ENCODE measurements around the gene GAR1. TPM values are rescaled to one million over a fixed set of nuclear protein-coding genes. Genes with fewer than 3 reads are reported as not detected.

Gene GAR1
- total and polyA plus RNA-seq, 8 donors, result 11.2 to 39.6 (median 33.2) TPM

DNA sequence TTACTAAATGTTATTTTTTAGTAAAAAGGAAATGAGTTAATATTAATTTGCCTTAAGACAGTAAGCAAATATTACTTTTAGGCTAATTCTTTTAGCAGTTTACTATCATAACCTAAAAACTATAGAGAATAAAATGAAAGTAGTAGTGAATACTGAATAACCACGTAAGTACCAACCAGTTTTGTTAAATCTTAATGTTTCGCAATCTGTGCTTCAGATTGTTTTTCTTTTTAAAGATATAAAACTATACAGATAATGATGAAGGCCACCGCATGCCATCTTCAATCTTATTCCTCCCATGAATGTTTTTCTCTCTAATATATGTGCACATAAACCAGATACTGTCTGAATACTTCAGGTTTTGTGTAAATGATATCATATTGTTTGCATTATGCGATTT is 18.2 kb downstream of the GAR1 start:
- no peak overlapping the region for H3K27ac ChIP-seq
- H3K4me3 ChIP-seq, result no peak overlapping the region
- ATAC-seq (no peak), DNase-seq (no peak)
- H3K36me3 ChIP-seq, result no peaks in the 10 kb centered on the region
- no peaks in the 10 kb centered on the region for H3K4me1 ChIP-seq
- no peaks in the 10 kb centered on the region for H3K9me3 ChIP-seq
- TF ChIP-seq, protein P1, sequence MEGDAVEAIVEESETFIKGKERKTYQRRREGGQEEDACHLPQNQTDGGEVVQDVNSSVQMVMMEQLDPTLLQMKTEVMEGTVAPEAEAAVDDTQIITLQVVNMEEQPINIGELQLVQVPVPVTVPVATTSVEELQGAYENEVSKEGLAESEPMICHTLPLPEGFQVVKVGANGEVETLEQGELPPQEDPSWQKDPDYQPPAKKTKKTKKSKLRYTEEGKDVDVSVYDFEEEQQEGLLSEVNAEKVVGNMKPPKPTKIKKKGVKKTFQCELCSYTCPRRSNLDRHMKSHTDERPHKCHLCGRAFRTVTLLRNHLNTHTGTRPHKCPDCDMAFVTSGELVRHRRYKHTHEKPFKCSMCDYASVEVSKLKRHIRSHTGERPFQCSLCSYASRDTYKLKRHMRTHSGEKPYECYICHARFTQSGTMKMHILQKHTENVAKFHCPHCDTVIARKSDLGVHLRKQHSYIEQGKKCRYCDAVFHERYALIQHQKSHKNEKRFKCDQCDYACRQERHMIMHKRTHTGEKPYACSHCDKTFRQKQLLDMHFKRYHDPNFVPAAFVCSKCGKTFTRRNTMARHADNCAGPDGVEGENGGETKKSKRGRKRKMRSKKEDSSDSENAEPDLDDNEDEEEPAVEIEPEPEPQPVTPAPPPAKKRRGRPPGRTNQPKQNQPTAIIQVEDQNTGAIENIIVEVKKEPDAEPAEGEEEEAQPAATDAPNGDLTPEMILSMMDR (IDR thresholded peaks at IDR 0.05), result no peak
- intact Hi-C loops (cut with DNase I), result no loop called here
- H3K27me3 ChIP-seq, result no peaks in the 10 kb centered on the region

DNA sequence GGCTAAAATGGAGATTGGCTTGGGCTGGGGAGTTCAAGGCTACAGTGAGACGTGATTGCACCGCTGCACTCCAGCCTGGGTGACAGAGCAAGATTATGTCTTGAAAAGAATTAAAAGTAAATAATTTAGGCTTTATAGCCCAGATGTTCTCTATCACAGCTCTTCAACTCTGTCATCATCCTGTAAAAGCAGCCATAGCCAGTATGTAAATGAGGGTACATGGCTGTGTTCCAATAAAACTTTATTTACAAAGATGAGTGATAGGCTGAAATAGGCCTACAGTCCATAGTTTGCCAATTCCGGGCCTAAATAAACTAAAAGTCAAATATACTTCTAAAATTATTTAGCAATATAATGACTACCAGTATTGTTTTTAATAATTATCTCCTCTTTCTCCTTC is 21.4 kb downstream of the GAR1 start:
- TF ChIP-seq, protein P1 (IDR thresholded peaks at IDR 0.05), result no peak
- Histone ChIP-seq H3K36me3 (no peaks in the 10 kb centered on the region), H3K27ac (no peak overlapping the region), H3K9me3 (no peaks in the 10 kb centered on the region), H3K27me3 (no peaks in the 10 kb centered on the region), H3K4me1 (no peaks in the 10 kb centered on the region), H3K4me3 (no peak overlapping the region)
- ATAC-seq, result no peak
- DNase-seq, result no peak
- intact Hi-C loops (cut with DNase I), result no loop called here

DNA sequence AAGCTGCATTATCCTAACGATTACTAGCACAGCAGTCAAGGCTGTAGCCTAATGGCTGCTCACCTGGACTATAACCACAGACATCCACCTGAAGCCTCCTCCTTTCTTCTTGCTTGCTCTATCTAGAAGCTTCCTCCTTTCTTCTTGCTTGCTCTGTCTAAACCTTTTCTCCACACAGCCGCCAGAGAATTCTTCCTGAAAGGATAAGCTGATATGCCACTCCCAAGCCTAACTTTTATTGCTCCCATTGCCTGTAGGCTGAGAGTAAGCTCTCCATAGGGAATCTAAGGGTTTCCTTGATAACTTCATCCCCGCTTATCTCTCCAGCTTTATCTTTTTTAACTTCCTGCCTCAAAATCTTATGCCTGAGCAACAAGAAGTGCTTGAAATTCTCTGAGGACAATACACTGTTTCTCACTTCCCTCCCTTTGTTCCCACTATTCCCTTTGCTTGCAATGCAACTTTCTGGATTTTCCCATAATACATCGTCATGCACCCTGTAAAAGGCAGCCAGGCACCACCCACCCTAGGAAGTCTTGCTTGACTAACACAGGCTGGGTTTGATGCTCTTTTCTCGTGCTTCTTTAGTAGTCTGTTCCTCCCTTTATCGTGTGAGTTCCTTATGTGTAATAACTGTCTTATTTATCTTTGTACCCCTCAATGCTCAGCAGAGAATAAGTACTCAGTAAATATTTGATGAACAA is 31.0 kb downstream of the GAR1 start:
- DNase-seq (no peak), ATAC-seq (no peak)
- Histone ChIP-seq H3K27me3 (no peaks in the 10 kb centered on the region), H3K4me1 (no peaks in the 10 kb centered on the region), H3K9me3 (no peaks in the 10 kb centered on the region), H3K36me3 (no peaks in the 10 kb centered on the region), H3K4me3 (no peak overlapping the region), H3K27ac (no peak overlapping the region)
- TF ChIP-seq, protein P1 (IDR thresholded peaks at IDR 0.05), result no peak
- intact Hi-C loops (cut with DNase I), result no loop called here

DNA sequence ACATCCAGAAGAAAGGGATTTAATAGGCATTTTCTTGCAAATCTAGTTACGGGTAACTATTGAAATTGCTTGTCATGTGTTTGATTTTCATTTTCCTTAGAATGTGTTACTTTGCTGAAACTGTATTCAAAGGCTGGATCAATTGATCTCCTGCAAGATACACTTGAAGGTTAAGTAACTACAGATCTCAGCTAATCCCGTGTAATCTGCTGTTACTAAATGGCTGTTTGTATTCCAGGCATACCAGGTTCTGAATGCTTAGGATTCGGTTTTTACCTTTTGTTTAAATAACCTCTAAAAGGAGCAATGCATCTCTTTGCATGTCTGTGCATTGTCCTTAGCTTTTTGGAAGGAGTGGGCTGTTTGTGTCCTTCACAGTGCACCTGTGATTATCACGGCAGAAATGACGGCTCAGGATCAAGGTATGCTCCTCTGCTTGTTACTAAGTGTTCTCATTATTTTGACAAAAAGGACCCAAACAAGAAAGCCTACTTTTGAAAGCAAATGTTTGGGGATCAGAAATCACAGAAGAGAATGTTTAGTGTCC is 32.4 kb downstream of the GAR1 start, which contains the start of gene LRIT3:
LRIT3 (plus strand) TSS at position 212 of the 547 bp plus-strand sequence; CDS start at position 307, 95 bp downstream.
- no peaks in the 10 kb centered on the region for H3K36me3 ChIP-seq
- no peaks in the 10 kb centered on the region for H3K9me3 ChIP-seq
- no peak within 1 kb of the TSS for H3K27ac ChIP-seq
- no peak within 1 kb of the TSS for H3K4me3 ChIP-seq
- no peaks in the 10 kb centered on the region for H3K4me1 ChIP-seq
- no peak for DNase-seq
- TF ChIP-seq, protein P1 (IDR thresholded peaks at IDR 0.05), result no peak
- ATAC-seq, result no peak
- intact Hi-C loops (cut with DNase I), result no loop called here
- H3K27me3 ChIP-seq, result no peaks in the 10 kb centered on the region

DNA sequence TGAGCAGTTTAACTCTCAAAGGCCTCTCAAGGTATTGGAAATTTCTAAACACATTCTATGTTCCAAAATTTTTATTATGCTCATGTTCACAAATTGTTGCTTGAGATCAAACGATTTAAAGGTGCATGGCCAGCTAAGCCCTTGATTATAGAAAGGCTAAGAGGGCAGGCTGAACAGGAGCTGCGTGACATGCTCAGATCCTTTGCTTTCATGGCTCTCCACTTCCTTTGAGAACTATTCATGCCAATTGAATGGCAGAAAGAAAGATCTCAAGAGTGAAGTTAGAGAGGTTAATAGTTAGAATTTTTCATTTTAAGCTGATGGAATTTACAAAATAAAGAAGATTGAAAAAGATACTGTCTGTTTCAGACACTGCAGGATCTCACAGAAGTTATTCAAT is 32.9 kb downstream of the GAR1 start:
- intact Hi-C loops (cut with DNase I), result no loop called here
- Histone ChIP-seq H3K9me3 (no peaks in the 10 kb centered on the region), H3K4me3 (no peak overlapping the region), H3K36me3 (no peaks in the 10 kb centered on the region), H3K27me3 (no peaks in the 10 kb centered on the region), H3K4me1 (no peaks in the 10 kb centered on the region), H3K27ac (no peak overlapping the region)
- TF ChIP-seq, protein P1 (IDR thresholded peaks at IDR 0.05), result no peak
- ATAC-seq (no peak), DNase-seq (no peak)
